Subcutaneous abdominal adipose tissue (tissue), 5 donors: ENCODE results near the gene KRT71.

Source experiments
- H3K27ac ChIP-seq: one replicate; pipeline ENCODE4 v1.7.0; 2013; ENCODE audit warnings: low read depth, mild to moderate bottlenecking, inconsistent platforms, low read length, moderate library complexity
- H3K27me3 ChIP-seq, 5 donors: one replicate each; pipeline ENCODE4 v1.7.0; 2013; ENCODE audit warnings: low read length in 5 of 5, inconsistent platforms in 1 of 5; ENCODE audit not compliant: control insufficient read depth in 5 of 5, insufficient read depth in 4 of 5
- H3K36me3 ChIP-seq, 5 donors: one replicate each; pipeline ENCODE4 v1.7.0; 2013; ENCODE audit warnings: low read length in 5 of 5; ENCODE audit not compliant: control insufficient read depth in 5 of 5, insufficient read depth in 5 of 5
- H3K4me1 ChIP-seq, 5 donors: one replicate each; pipeline ENCODE4 v1.7.0; 2013; ENCODE audit warnings: low read length in 5 of 5, mild to moderate bottlenecking in 3 of 5, moderate library complexity in 1 of 5; ENCODE audit not compliant: control insufficient read depth in 5 of 5, insufficient read depth in 5 of 5
- H3K4me3 ChIP-seq, 5 donors: one replicate each; pipeline ENCODE4 v1.7.0; 2013; ENCODE audit warnings: low read length in 5 of 5, low read depth in 1 of 5
- H3K9ac ChIP-seq, 5 donors: one replicate each; pipeline ENCODE4 v1.7.0; 2013; ENCODE audit warnings: low read length in 5 of 5, mild to moderate bottlenecking in 4 of 5, moderate library complexity in 3 of 5
- H3K9me3 ChIP-seq, 5 donors: one replicate each; pipeline ENCODE4 v1.7.0; 2013; ENCODE audit warnings: low read length in 5 of 5; ENCODE audit not compliant: control insufficient read depth in 5 of 5
- donor health status: healthy.
- donor health status: healthy.
- donor health status: healthy.
- donor health status: healthy.
- donor health status: healthy.

Gene KRT71

DNA sequence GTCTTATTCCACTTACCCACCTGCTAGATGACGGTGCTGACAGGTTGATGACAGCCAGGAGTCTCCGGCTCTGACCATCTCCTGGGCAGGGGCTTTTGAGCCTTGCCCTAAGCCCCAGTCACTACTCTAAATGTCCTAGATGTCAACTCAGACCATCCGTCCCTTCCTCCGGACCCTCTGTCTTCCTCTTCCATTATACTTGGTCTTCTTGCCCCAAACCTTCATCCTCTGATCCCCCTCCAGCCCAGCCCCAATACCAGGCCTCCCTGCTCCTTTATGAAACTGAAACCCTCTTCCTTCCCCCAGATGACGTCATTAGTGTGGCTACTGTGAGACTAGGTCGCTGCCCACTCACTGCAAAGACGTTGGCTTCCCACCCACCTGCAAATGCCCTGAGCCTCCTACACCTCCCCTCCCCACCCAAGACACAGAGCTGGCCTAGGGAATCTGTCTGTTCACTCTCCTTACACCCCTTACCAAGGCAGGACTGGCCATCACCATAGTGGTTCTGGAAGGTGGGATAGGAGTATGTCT, 10.1 kb downstream of the KRT71 start:
- Histone ChIP-seq H3K36me3 (no peaks in the 10 kb centered on the region), H3K9me3 (no peaks in the 10 kb centered on the region), H3K4me3 (no peak overlapping the region), H3K4me1 (peaks cover 6 to 19% (median 14%) of the 10 kb centered on the region in 5 donors), H3K27ac (no peak overlapping the region), H3K9ac (no peak overlapping the region), H3K27me3 (no peaks in the 10 kb centered on the region)

DNA sequence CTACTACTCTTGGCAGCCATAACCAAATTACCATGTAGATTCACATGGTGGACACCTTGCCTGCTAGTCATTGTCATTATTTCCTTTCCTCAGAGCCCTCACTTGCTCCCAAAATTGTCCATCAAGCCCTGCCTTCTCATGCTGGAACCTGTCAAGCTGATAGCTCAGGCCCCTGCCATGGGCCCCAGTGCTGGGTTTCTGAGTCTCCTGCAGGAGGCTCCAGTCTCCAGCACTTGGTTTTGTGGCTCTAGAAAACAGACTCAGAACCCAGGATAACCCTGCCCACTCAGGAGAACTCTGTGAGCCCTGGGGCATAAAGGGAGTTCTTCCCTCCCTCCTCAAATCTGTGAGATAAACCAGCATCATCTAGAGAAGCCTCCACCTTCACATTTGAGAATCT, 10.8 kb downstream of the KRT71 start:
- Histone ChIP-seq H3K4me3 (no peak overlapping the region), H3K4me1 (peaks cover 6 to 19% (median 14%) of the 10 kb centered on the region in 5 donors), H3K27ac (no peak overlapping the region), H3K9me3 (no peaks in the 10 kb centered on the region), H3K36me3 (no peaks in the 10 kb centered on the region), H3K9ac (no peak overlapping the region), H3K27me3 (no peaks in the 10 kb centered on the region)

DNA sequence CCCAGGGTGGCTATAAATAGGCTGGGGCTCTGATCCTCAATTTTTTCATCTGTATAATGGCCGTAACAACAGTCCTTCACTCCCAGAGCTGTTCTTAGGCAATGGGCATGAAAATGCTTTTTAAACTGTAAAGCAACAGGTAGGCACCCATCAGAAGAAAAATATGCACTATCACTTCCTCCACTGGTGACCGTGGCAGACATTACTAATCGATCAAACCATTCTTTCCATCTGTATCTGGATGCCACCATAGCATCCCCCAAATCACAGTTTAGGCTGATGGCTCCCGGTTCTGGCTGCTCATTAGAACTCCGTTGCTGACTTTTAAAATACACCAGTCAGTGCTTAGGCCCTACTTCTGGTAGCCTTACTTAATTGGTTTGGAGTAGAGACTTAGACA, 11.2 kb downstream of the KRT71 start:
- Histone ChIP-seq H3K9me3 (no peaks in the 10 kb centered on the region), H3K36me3 (no peaks in the 10 kb centered on the region), H3K27me3 (no peaks in the 10 kb centered on the region), H3K9ac (no peak overlapping the region), H3K4me3 (no peak overlapping the region), H3K4me1 (peaks cover 6 to 19% (median 14%) of the 10 kb centered on the region in 5 donors), H3K27ac (no peak overlapping the region)

- H3K27ac ChIP-seq, result no peak overlapping the region
- H3K36me3 ChIP-seq, result no peaks in the 10 kb centered on the region
- H3K4me1 ChIP-seq, result peaks cover 6 to 19% (median 14%) of the 10 kb centered on the region in 5 donors
- H3K9me3 ChIP-seq, result no peaks in the 10 kb centered on the region
- no peaks in the 10 kb centered on the region for H3K27me3 ChIP-seq
- no peak overlapping the region for H3K9ac ChIP-seq
- no peak overlapping the region for H3K4me3 ChIP-seq
Measured at GRCh38 chr12:52540531-52540930, 12.4 kb downstream of the KRT71 start.

- no peaks in the 10 kb centered on the region for H3K36me3 ChIP-seq
- no peak overlapping the region for H3K27ac ChIP-seq
- H3K9me3 ChIP-seq, result no peaks in the 10 kb centered on the region
- H3K27me3 ChIP-seq, result no peaks in the 10 kb centered on the region
- H3K4me1 ChIP-seq, result peaks cover 4 to 16% (median 11%) of the 10 kb centered on the region in 5 donors
- H3K9ac ChIP-seq, result no peak overlapping the region
- H3K4me3 ChIP-seq, result no peak overlapping the region
Measured at GRCh38 chr12:52539821-52540173, 13.1 kb downstream of the KRT71 start.

DNA sequence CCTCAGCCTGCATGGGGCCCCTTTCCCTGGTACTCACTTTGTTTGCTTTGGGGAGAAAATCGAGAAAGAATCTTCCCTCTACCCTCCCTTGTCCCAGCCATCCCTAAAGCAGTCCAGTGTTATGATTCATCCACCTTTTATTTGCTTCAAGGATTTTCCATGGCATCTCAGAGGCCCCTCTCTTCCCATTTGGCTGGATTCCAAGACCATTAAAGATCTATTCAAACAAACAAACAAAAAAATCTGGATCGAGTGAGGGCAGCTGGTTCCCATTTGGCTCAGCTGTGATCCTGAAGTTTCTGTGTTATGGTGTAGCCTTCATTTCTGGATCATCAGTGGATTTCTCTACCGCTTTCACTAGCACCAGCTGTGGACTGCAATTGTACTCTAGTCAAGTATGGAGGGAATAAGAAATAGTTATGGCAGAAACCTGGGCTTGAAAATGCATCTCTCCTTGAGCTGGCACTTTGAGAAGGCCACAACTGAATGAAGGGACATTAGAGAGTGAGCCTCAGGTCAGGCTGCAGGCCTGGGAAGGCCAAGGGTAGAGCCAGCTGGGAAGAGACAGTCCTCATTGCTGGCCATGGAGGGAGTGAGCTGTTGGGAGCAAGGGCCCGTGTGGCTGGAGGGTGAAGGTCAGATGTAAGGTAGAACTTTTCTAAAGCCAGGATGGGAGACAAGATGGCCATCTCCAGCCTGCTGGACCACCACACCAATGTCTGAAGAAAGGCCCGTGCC, 13.7 kb downstream of the KRT71 start:
- no peak overlapping the region for H3K9ac ChIP-seq
- H3K4me3 ChIP-seq, result no peak overlapping the region
- no peak overlapping the region for H3K27ac ChIP-seq
- H3K9me3 ChIP-seq, result no peaks in the 10 kb centered on the region
- H3K27me3 ChIP-seq, result no peaks in the 10 kb centered on the region
- no peaks in the 10 kb centered on the region for H3K36me3 ChIP-seq
- peaks cover 4 to 11% (median 6%) of the 10 kb centered on the region in 5 donors for H3K4me1 ChIP-seq

GRCh38 chr12:52537101-52537500, 15.8 kb downstream of the KRT71 start:
- Histone ChIP-seq H3K9ac (no peak overlapping the region), H3K27me3 (no peaks in the 10 kb centered on the region), H3K27ac (no peak overlapping the region), H3K9me3 (no peaks in the 10 kb centered on the region), H3K4me3 (no peak overlapping the region), H3K36me3 (no peaks in the 10 kb centered on the region), H3K4me1 (peaks cover 4 to 11% (median 6%) of the 10 kb centered on the region in 5 donors)

GRCh38 chr12:52535574-52535973, 17.4 kb downstream of the KRT71 start:
- peaks cover 4 to 14% (median 8%) of the 10 kb centered on the region in 5 donors for H3K4me1 ChIP-seq
- H3K27me3 ChIP-seq, result no peaks in the 10 kb centered on the region
- H3K27ac ChIP-seq, result no peak overlapping the region
- H3K36me3 ChIP-seq, result no peaks in the 10 kb centered on the region
- no peaks in the 10 kb centered on the region for H3K9me3 ChIP-seq
- no peak overlapping the region for H3K4me3 ChIP-seq
- H3K9ac ChIP-seq, result no peak overlapping the region

DNA sequence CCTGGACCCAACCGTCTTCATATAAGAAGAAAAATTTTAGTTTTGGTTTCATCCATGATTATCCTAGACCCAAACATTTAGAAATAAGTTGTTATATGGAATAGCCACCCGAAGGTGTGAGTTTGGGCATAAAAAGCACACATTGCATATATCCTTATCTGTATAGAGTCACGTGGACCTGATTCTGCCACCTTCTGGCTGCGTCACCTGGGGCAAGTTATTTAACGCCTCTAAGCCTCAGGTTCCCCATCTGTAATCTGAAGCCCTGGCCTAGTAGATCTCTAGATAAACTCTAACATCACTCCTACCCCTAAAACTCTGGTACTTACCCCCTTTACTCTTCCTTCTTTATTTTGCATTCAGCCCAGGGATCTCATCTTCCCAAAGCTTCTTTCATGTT, 18.5 kb downstream of the KRT71 start:
- H3K4me3 ChIP-seq, result no peak overlapping the region
- no peaks in the 10 kb centered on the region for H3K36me3 ChIP-seq
- no peaks in the 10 kb centered on the region for H3K9me3 ChIP-seq
- peaks cover 4 to 11% (median 6%) of the 10 kb centered on the region in 5 donors for H3K4me1 ChIP-seq
- no peak overlapping the region for H3K27ac ChIP-seq
- H3K9ac ChIP-seq, result no peak overlapping the region
- H3K27me3 ChIP-seq, result peaks cover 0 to 3% (median 0%) of the 10 kb centered on the region in 5 donors

- Histone ChIP-seq H3K4me3 (no peak overlapping the region), H3K9ac (no peak overlapping the region), H3K36me3 (no peaks in the 10 kb centered on the region), H3K27me3 (peaks cover 0 to 3% (median 0%) of the 10 kb centered on the region in 5 donors), H3K9me3 (no peaks in the 10 kb centered on the region), H3K27ac (peak overlapping the region; percentile 37), H3K4me1 (peaks cover 0 to 9% (median 6%) of the 10 kb centered on the region in 5 donors)
Measured at GRCh38 chr12:52533686-52534470, 19.1 kb downstream of the KRT71 start.
